Neural cell (in vitro differentiated cells): ENCODE results near the gene SERPINE2. TPM values are rescaled to one million over a fixed set of nuclear protein-coding genes. Genes with fewer than 3 reads are reported as not detected.
"Not testable (repeated sequence)": the region's sequence is repeated elsewhere in the genome, so short reads cannot be mapped to it uniquely, and the experiment has no call there.

Source experiments
- H2AFZ ChIP-seq: fragments of 200-600, 300-800 bp; sonication (generic), shearing (Covaris generic); 2 replicates; pipeline ENCODE4 v1.6.0; 2014; ENCODE audit warnings: low read depth, mild to moderate bottlenecking, antibody characterized with exemption, low read length, moderate library complexity
- H3F3A ChIP-seq: fragments of 200-600 bp; shearing (Covaris generic); 2 replicates; pipeline ENCODE4 v1.6.1; 2016; ENCODE audit warnings: mild to moderate bottlenecking, moderate library complexity, mixed read lengths, antibody characterized with exemption, low read length; ENCODE audit not compliant: insufficient read depth, poor library complexity, severe bottlenecking
- H3K27ac ChIP-seq: fragments of 200-600, 300-800 bp; sonication (generic), shearing (Covaris generic); 2 replicates; pipeline ENCODE4 v1.5.1; 2014; ENCODE audit warnings: mild to moderate bottlenecking, low read length, moderate library complexity
- H3K27me3 ChIP-seq: fragments of 300-800, 200-600 bp; sonication (generic), shearing (Covaris generic); 2 replicates; pipeline ENCODE4 v1.6.0; 2014; ENCODE audit warnings: mild to moderate bottlenecking, low read depth, low read length, moderate library complexity; ENCODE audit not compliant: insufficient read depth
- H3K36me3 ChIP-seq: fragments of 300-800, 200-600 bp; sonication (generic), shearing (Covaris generic); 2 replicates; pipeline ENCODE4 v1.5.1; 2014; ENCODE audit warnings: mild to moderate bottlenecking, antibody characterized with exemption, low read length, moderate library complexity; ENCODE audit not compliant: insufficient read depth
- H3K4me2 ChIP-seq: fragments of 300-800, 200-600 bp; sonication (generic), shearing (Covaris generic); 2 replicates; pipeline ENCODE4 v1.6.0; 2014; ENCODE audit warnings: mild to moderate bottlenecking, low read length
- H3K4me3 ChIP-seq: fragments of 300-800, 200-600 bp; sonication (generic), shearing (Covaris generic); 2 replicates; pipeline ENCODE4 v1.5.1; 2014; ENCODE audit warnings: mild to moderate bottlenecking, low read length, moderate library complexity
- H3K79me2 ChIP-seq: fragments of 200-600 bp; shearing (Covaris generic); replicated peaks from 2 replicates; pipeline ENCODE4 v1.6.0; 2014; ENCODE audit warnings: mild to moderate bottlenecking, low read length, moderate library complexity; ENCODE audit not compliant: insufficient read depth
- H3K9ac ChIP-seq: fragments of 300-800, 200-600 bp; sonication (generic), shearing (Covaris generic); 2 replicates; pipeline ENCODE4 v1.6.1; 2016; ENCODE audit warnings: mild to moderate bottlenecking, low read length, mixed read lengths
- H3K9me2 ChIP-seq: fragments of 200-600 bp; shearing (Covaris generic); 2 replicates; pipeline ENCODE4 v1.6.1; 2016; ENCODE audit warnings: mild to moderate bottlenecking, low read length, mixed read lengths; ENCODE audit not compliant: insufficient read depth
- H3K9me3 ChIP-seq: fragments of 200-600, 300-800 bp; sonication (generic), shearing (Covaris generic); 2 replicates; pipeline ENCODE4 v1.6.1; 2016; ENCODE audit warnings: mild to moderate bottlenecking, mixed run types, low read length, moderate library complexity, mixed read lengths
- H4K20me1 ChIP-seq: fragments of 200-600 bp; shearing (Covaris generic); 2 replicates; pipeline ENCODE4 v1.6.1; 2016; ENCODE audit warnings: mild to moderate bottlenecking, mixed run types; ENCODE audit not compliant: insufficient read depth
- EP300 ChIP-seq: fragments of 450-650 bp; conservative IDR thresholded peaks from 2 replicates; pipeline ENCODE4 v1.6.1; 2014; ENCODE audit warnings: antibody characterized with exemption, mild to moderate bottlenecking, moderate library complexity; ENCODE audit not compliant: poor library complexity, severe bottlenecking
- EZH2 ChIP-seq: fragments of 200-600, 300-800 bp; shearing (Covaris generic), sonication (generic); IDR thresholded peaks from 2 replicates; pipeline ENCODE4 v1.6.1; 2014; ENCODE audit warnings: antibody characterized with exemption, low read length, borderline replicate concordance, mild to moderate bottlenecking; ENCODE audit not compliant: insufficient read depth, poor library complexity, severe bottlenecking
- MXI1 ChIP-seq: fragments of 450-650 bp; conservative IDR thresholded peaks from 2 replicates; pipeline ENCODE4 v1.6.1; 2014; ENCODE audit warnings: antibody characterized with exemption, mild to moderate bottlenecking; ENCODE audit not compliant: poor library complexity, severe bottlenecking
- POLR2AphosphoS5 ChIP-seq: IDR thresholded peaks from 2 replicates; pipeline ENCODE4 v1.6.1; 2012
- RAD21 ChIP-seq: fragments of 450-650 bp; conservative IDR thresholded peaks from 2 replicates; pipeline ENCODE4 v1.6.1; 2014; ENCODE audit warnings: antibody characterized with exemption, mild to moderate bottlenecking, moderate library complexity
- REST ChIP-seq: IDR thresholded peaks from 2 replicates; pipeline ENCODE4 v1.6.1; 2012; ENCODE audit warnings: borderline replicate concordance
- SMC3 ChIP-seq: fragments of 450-650 bp; conservative IDR thresholded peaks from 2 replicates; pipeline ENCODE4 v1.6.1; 2014; ENCODE audit warnings: antibody characterized with exemption, mild to moderate bottlenecking, moderate library complexity; ENCODE audit not compliant: poor library complexity
- TAF1 ChIP-seq: IDR thresholded peaks from 2 replicates; pipeline ENCODE4 v1.6.1; 2012; ENCODE audit warnings: low read depth
- polyA plus RNA-seq: library from polyadenylated mRNA; depleted of rRNA; stranded (reverse); fragments of >200 nt; gene quantifications from 2 replicates; pipeline ENCODE4 v1.2.3, GENCODE V29; 2014
- TF ChIP-seq, protein P1 (sequence below): fragments of 450-650 bp; IDR thresholded peaks from 2 replicates; pipeline ENCODE4 v1.5.1; 2014; ENCODE audit warnings: antibody characterized with exemption, mild to moderate bottlenecking, moderate library complexity; ENCODE audit not compliant: poor library complexity, severe bottlenecking

The SERPINE2 gene
- polyA plus RNA-seq, 1 donor from 2014 or later = 38.5 TPM

DNA sequence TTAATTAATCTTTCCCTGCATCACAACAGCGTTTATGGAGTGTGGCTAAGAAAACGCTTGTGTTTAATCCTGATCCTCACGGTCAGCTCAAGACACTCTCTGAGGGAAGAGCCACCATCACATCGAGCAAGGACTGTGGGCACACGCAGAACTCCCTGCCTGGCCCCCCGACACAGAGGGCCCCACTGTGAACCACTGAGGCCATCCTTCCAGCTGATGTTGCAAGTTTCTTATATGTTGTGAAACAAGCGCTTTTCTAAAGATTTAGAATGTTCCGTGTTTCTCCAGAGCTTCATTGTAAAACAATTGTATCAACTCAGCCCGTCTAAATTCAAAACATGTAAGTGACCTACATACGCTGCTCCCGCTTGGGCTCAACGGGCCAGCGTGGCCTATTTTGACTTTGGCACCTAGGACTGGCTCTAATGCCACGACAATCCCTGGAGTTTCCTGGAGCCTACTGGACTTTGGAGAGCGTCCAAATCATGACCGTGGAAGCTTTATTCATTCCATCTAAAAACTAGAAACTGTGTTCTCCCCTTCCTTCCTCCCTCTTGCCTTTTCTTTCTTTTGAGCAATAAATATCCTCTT is 34.9 kb downstream of the SERPINE2 start:
- TF ChIP-seq EZH2 (no peak), TAF1 (no peak), MXI1 (no peak), RAD21 (no peak), POLR2AphosphoS5 (no peak), EP300 (no peak), REST (no peak), SMC3 (no peak)
- TF ChIP-seq, protein P1, sequence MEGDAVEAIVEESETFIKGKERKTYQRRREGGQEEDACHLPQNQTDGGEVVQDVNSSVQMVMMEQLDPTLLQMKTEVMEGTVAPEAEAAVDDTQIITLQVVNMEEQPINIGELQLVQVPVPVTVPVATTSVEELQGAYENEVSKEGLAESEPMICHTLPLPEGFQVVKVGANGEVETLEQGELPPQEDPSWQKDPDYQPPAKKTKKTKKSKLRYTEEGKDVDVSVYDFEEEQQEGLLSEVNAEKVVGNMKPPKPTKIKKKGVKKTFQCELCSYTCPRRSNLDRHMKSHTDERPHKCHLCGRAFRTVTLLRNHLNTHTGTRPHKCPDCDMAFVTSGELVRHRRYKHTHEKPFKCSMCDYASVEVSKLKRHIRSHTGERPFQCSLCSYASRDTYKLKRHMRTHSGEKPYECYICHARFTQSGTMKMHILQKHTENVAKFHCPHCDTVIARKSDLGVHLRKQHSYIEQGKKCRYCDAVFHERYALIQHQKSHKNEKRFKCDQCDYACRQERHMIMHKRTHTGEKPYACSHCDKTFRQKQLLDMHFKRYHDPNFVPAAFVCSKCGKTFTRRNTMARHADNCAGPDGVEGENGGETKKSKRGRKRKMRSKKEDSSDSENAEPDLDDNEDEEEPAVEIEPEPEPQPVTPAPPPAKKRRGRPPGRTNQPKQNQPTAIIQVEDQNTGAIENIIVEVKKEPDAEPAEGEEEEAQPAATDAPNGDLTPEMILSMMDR = no peak
- Histone ChIP-seq H3F3A (no peaks in the 10 kb centered on the region), H3K36me3 (no peaks in the 10 kb centered on the region), H3K9me3 (no peaks in the 10 kb centered on the region), H3K79me2 (no peaks in the 10 kb centered on the region), H3K4me3 (no peak overlapping the region), H3K27me3 (no peaks in the 10 kb centered on the region), H4K20me1 (no peaks in the 10 kb centered on the region), H3K4me2 (no peak overlapping the region), H3K9me2 (no peaks in the 10 kb centered on the region), H3K27ac (no peak overlapping the region), H2AFZ (no peak overlapping the region), H3K9ac (no peak overlapping the region)

GRCh38 chr2:224000662-224001061 is 38.4 kb downstream of the SERPINE2 start:
- H4K20me1 ChIP-seq, H3F3A ChIP-seq, H3K79me2 ChIP-seq, H3K36me3 ChIP-seq, H3K27ac ChIP-seq, H3K9me2 ChIP-seq, H3K9ac ChIP-seq, H2AFZ ChIP-seq, H3K27me3 ChIP-seq, H3K4me2 ChIP-seq, H3K9me3 ChIP-seq, H3K4me3 ChIP-seq: not testable (repeated sequence)

- no peak for TF ChIP-seq RAD21
- TF ChIP-seq MXI1 = no peak
- no peak for TF ChIP-seq REST
- no peak for TF ChIP-seq EP300
- TF ChIP-seq, protein P1 = no peak
- TF ChIP-seq POLR2AphosphoS5 = no peak
Observed at GRCh38 chr2:223999862-224000261, 39.2 kb downstream of the SERPINE2 start.

More at GRCh38 chr2:223999862-224000261, 39.2 kb downstream of the SERPINE2 start:
- H2AFZ ChIP-seq = no peak overlapping the region
- H3K9me3 ChIP-seq = no peaks in the 10 kb centered on the region
- no peaks in the 10 kb centered on the region for H3K9me2 ChIP-seq
- H3F3A ChIP-seq = no peaks in the 10 kb centered on the region
- no peaks in the 10 kb centered on the region for H3K36me3 ChIP-seq
- no peak overlapping the region for H3K4me2 ChIP-seq
- H3K79me2 ChIP-seq = no peaks in the 10 kb centered on the region
- no peak overlapping the region for H3K9ac ChIP-seq
- no peak overlapping the region for H3K4me3 ChIP-seq
- no peaks in the 10 kb centered on the region for H3K27me3 ChIP-seq
- no peak overlapping the region for H3K27ac ChIP-seq
- no peaks in the 10 kb centered on the region for H4K20me1 ChIP-seq
